ENCODE data around the gene TEKT3.

DNA sequence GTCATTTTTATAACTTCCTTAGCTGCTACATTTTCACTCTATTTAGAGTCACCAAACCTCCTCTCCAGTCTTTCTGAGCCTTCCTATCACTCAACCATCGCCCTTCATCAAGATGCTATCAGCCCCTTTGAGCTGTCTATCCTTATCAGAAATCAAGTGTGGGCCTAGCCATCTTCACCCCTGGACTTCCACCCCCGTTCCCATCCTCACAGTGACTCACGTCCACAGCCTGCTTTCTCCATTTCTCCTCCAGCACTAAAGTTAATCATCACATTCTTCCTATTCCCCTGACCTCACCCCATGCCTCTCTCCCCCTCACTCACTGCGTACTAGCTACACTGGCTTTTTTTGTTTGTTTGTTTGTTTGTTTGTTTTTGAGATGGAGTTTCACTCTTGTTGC, 2.4 kb upstream of the TEKT3 start:
- TF ChIP-seq, protein P1, sequence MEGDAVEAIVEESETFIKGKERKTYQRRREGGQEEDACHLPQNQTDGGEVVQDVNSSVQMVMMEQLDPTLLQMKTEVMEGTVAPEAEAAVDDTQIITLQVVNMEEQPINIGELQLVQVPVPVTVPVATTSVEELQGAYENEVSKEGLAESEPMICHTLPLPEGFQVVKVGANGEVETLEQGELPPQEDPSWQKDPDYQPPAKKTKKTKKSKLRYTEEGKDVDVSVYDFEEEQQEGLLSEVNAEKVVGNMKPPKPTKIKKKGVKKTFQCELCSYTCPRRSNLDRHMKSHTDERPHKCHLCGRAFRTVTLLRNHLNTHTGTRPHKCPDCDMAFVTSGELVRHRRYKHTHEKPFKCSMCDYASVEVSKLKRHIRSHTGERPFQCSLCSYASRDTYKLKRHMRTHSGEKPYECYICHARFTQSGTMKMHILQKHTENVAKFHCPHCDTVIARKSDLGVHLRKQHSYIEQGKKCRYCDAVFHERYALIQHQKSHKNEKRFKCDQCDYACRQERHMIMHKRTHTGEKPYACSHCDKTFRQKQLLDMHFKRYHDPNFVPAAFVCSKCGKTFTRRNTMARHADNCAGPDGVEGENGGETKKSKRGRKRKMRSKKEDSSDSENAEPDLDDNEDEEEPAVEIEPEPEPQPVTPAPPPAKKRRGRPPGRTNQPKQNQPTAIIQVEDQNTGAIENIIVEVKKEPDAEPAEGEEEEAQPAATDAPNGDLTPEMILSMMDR (conservative IDR thresholded peaks at IDR 0.05; ENCODE audit: low read depth, low read length), result no peak
- TF ChIP-seq EZH2 (IDR thresholded peaks at IDR 0.05; ENCODE audit: borderline replicate concordance, low read depth, low read length, poor library complexity, severe bottlenecking), result no peak

Measured in A673 (cell line).